Keratinocyte (primary cell): ENCODE measurements around the gene CCER1. TPM values are rescaled to one million over a fixed set of nuclear protein-coding genes. Genes with fewer than 3 reads are reported as not detected.

Source experiments
- DNase-seq: peaks from one replicate; pipeline ENCODE4 v3.0.0-alpha.2; 2011; ENCODE audit warnings: low read depth, missing footprints, low spot score
- FAIRE-seq: peaks from 2 replicates; lab custom pipeline; 2011; peaks lifted over from hg19 to GRCh38; lab: Jason Lieb, UNC
- H2AFZ ChIP-seq: 2 replicates; pipeline ENCODE4 v1.6.0; 2012; ENCODE audit warnings: low read length, control low read depth, inconsistent platforms; ENCODE audit not compliant: control insufficient read depth
- H3K27ac ChIP-seq: 2 replicates; pipeline ENCODE4 v1.5.1; 2011; ENCODE audit warnings: low read length; ENCODE audit not compliant: control insufficient read depth, insufficient read depth
- H3K27me3 ChIP-seq: 3 replicates; pipeline ENCODE4 v1.6.0; 2011; ENCODE audit warnings: low read length; ENCODE audit not compliant: control insufficient read depth, insufficient read depth; ENCODE audit errors: extremely low read depth
- H3K36me3 ChIP-seq, 2 experiments: 2 replicates in 1 of 2; 3 replicates in 1 of 2; pipeline ENCODE4 v1.5.1; 2011; ENCODE audit warnings: low read length in 2 of 2, mild to moderate bottlenecking in 1 of 2; ENCODE audit not compliant: control insufficient read depth in 2 of 2, insufficient read depth in 2 of 2; ENCODE audit errors: extremely low read depth in 1 of 2
- H3K4me1 ChIP-seq: 3 replicates; pipeline ENCODE4 v1.5.1; 2011; ENCODE audit warnings: low read length; ENCODE audit not compliant: control insufficient read depth, insufficient read depth; ENCODE audit errors: extremely low read depth
- H3K4me2 ChIP-seq: 3 replicates; pipeline ENCODE4 v1.6.0; 2011; ENCODE audit warnings: low read depth, low read length; ENCODE audit not compliant: control insufficient read depth, insufficient read depth; ENCODE audit errors: extremely low read depth
- H3K4me3 ChIP-seq, 3 experiments: fragments of 200-600 bp in 1 of 3; sonication (generic) in 1 of 3; 2 replicates in 2 of 3; 3 replicates in 1 of 3; pipeline ENCODE4 v1.5.1; 2011 to 2016; ENCODE audit warnings: low read length in 3 of 3, mild to moderate bottlenecking in 3 of 3, control low read depth in 2 of 3, inconsistent platforms in 1 of 3, low read depth in 1 of 3, mixed read lengths in 1 of 3, mixed run types in 1 of 3, moderate library complexity in 1 of 3; ENCODE audit not compliant: control insufficient read depth in 2 of 3, insufficient read depth in 2 of 3; ENCODE audit errors: extremely low read depth in 1 of 3
- H3K79me2 ChIP-seq: 2 replicates; pipeline ENCODE4 v1.6.0; 2012; ENCODE audit warnings: low read length; ENCODE audit not compliant: control insufficient read depth, insufficient read depth
- H3K9ac ChIP-seq: 3 replicates; pipeline ENCODE4 v1.6.0; 2011; ENCODE audit warnings: low read length; ENCODE audit not compliant: control insufficient read depth, insufficient read depth; ENCODE audit errors: extremely low read depth
- H3K9me1 ChIP-seq: 3 replicates; pipeline ENCODE4 v1.6.0; 2011; ENCODE audit warnings: low read length; ENCODE audit not compliant: control insufficient read depth, insufficient read depth; ENCODE audit errors: extremely low read depth
- H3K9me3 ChIP-seq: 2 replicates; pipeline ENCODE4 v1.5.1; 2012; ENCODE audit warnings: low read depth, low read length; ENCODE audit not compliant: control insufficient read depth
- H4K20me1 ChIP-seq: 3 replicates; pipeline ENCODE4 v1.6.0; 2011; ENCODE audit warnings: low read length; ENCODE audit not compliant: control insufficient read depth, insufficient read depth; ENCODE audit errors: extremely low read depth
- CTCF ChIP-seq, 3 experiments: IDR thresholded peaks in 1 of 3; conservative IDR thresholded peaks in 1 of 3; optimal IDR thresholded peaks in 1 of 3; 2 replicates in 2 of 3; 3 replicates in 1 of 3; pipeline versions ENCODE3 to v1.5.1; 2011; ENCODE audit warnings: low read length in 3 of 3, mild to moderate bottlenecking in 3 of 3, moderate library complexity in 2 of 3, control low read depth in 1 of 3, inconsistent platforms in 1 of 3; ENCODE audit not compliant: insufficient read depth in 2 of 3; ENCODE audit errors: extremely low read depth in 1 of 3
- EZH2 ChIP-seq: IDR thresholded peaks from one replicate; pipeline ENCODE4 v1.6.1; 2012; ENCODE audit warnings: inconsistent platforms, mild to moderate bottlenecking, low read length, moderate library complexity
- dilution Hi-C: fragments of 300-500 bp; cut with MboI; formaldehyde crosslinking; loops from one replicate; pipeline ENCODE4 v1.7.0; 2020; ENCODE audit warnings: low sequenced_read_pairs; ENCODE audit not compliant: extremely low pct_ligation_motif_present
- polyA plus RNA-seq, 5 experiments: library from polyadenylated mRNA; depleted of rRNA in 3 of 5; stranded (reverse) in 3 of 5; stranded (forward) in 1 of 5; unstranded in 1 of 5; fragments of >200 nt; gene quantifications; 1 replicate in 1 of 5; 2 replicates in 3 of 5; 3 replicates in 1 of 5; pipeline versions ENCODE4 v1.2.1 to v1.2.3, GENCODE V29; 2011 to 2012; ENCODE audit warnings: missing spikeins in 2 of 5, low read depth in 1 of 5, low replicate concordance in 1 of 5

The CCER1 gene
- polyA plus RNA-seq, 1 donor (not counting 4 experiments of a cell fraction or from before 2014, with no cell fraction given), result not detected

- H3K27me3 ChIP-seq, result no peaks in the 10 kb centered on the region
- DNase-seq, result no peak
- H3K79me2 ChIP-seq, result no peaks in the 10 kb centered on the region
- H3K4me2 ChIP-seq, result no peak overlapping the region
- no peak for TF ChIP-seq CTCF (optimal IDR thresholded peaks at IDR 0.05 in 1 of 3, IDR thresholded peaks at IDR 0.05 in 1 of 3, conservative IDR thresholded peaks at IDR 0.05 in 1 of 3; ENCODE audit: extremely low read depth in 1 of 3, insufficient read depth in 2 of 3, low read length in 3 of 3)
- TF ChIP-seq EZH2, result no peak
- no peak overlapping the region for H3K9ac ChIP-seq
- H3K27ac ChIP-seq, result no peak overlapping the region
- no peaks in the 10 kb centered on the region for H4K20me1 ChIP-seq
- FAIRE-seq, result no peak
- dilution Hi-C loops, result loop anchor here (25.0 kb wide), 1 partner anchor 345 kb away; no protein-coding TSS in a partner anchor
- H3K4me3 ChIP-seq, result no peak overlapping the region
- no peaks in the 10 kb centered on the region for H3K9me3 ChIP-seq
- no peak overlapping the region for H2AFZ ChIP-seq
- no peaks in the 10 kb centered on the region for H3K4me1 ChIP-seq
- no peaks in the 10 kb centered on the region for H3K36me3 ChIP-seq
- no peaks in the 10 kb centered on the region for H3K9me1 ChIP-seq
Measured at GRCh38 chr12:90991952-90992465, 37.0 kb upstream of the CCER1 start.

- Histone ChIP-seq H3K4me3 (no peak overlapping the region), H3K9me3 (peaks cover 2% of the 10 kb centered on the region), H3K36me3 (no peaks in the 10 kb centered on the region), H3K79me2 (no peaks in the 10 kb centered on the region), H2AFZ (no peak overlapping the region), H3K27ac (no peak overlapping the region), H3K4me2 (no peak overlapping the region), H3K9me1 (no peaks in the 10 kb centered on the region), H4K20me1 (no peaks in the 10 kb centered on the region), H3K9ac (no peak overlapping the region), H3K4me1 (no peaks in the 10 kb centered on the region), H3K27me3 (no peaks in the 10 kb centered on the region)
- DNase-seq, result no peak
- no peak for FAIRE-seq
- TF ChIP-seq EZH2, result no peak
- TF ChIP-seq CTCF (optimal IDR thresholded peaks at IDR 0.05 in 1 of 3, IDR thresholded peaks at IDR 0.05 in 1 of 3, conservative IDR thresholded peaks at IDR 0.05 in 1 of 3; ENCODE audit: extremely low read depth in 1 of 3, insufficient read depth in 2 of 3, low read length in 3 of 3), result no peak
- dilution Hi-C loops, result loop anchor here (25.0 kb wide), 1 partner anchor 347 kb away; no protein-coding TSS in a partner anchor
Measured at GRCh38 chr12:90990611-90991010, 35.6 kb upstream of the CCER1 start.
